UCSD-AML1 (cell line): ENCODE measurements around the gene GAS7.
"Not testable (repeated sequence)": the region's sequence is repeated elsewhere in the genome, so short reads cannot be mapped to it uniquely, and the experiment has no call there.

Experiments
- DNase-seq: peaks from one replicate; lab custom pipeline; 2025; ENCODE audit not compliant: unreplicated experiment; lab: John Stamatoyannopoulos, UW

The GAS7 gene

GRCh38 chr17:10031127-10031526, 167.3 kb downstream of the GAS7 start:
- no peak for DNase-seq

- no peak for DNase-seq
These were observed 169.3 kb downstream of the GAS7 start for GRCh38 chr17:10029129-10029528.

- no peak for DNase-seq
These were observed 172.2 kb downstream of the GAS7 start for GRCh38 chr17:10025976-10026901.

GRCh38 chr17:10025224-10025623, 173.2 kb downstream of the GAS7 start:
- DNase-seq = no peak

DNA sequence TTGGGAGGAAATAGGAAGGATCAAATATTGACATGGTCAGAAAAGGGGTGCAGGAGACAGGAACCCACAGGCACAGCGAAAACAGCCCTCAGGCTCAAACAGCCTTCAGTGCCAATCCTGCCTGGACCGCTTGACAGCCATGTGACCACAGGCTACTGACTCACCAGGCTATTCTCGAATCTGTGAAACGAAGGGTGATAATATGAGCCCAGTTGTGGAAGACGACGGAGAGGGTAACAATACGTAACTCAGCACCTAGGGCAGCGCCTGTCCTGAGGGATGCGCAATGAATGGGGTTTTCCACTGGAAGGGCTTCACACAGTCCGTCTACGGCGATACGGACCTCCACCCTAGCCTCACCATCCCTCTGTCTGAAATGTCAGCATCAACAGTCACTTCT, 176.0 kb downstream of the GAS7 start:
- no peak for DNase-seq

GRCh38 chr17:10021272-10021984, 177.0 kb downstream of the GAS7 start:
- no peak for DNase-seq

DNA sequence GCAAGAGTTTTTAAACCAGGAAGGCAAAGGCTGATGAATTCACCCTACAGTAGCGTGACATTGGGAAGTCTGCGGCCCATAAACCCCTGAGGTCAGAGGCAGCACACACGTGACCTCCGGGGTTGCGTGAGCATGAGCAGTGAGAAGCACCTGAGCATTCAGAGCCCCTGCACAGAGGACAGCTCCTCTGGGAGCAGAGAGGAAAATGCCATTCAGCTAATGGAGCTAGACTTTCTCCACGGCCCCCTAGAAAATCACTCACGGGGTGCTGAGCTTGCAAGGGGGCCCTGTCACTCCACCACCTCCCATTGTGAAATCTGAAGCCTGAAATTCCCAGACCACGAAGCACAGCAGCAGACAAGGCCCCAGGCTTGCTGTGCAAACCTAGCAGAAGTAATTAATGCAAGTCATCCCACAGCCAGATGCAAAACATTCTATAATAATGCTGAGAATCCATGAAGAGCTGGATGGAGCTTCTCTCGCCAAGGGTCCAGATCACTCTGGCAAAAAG, 178.4 kb downstream of the GAS7 start:
- no peak for DNase-seq

- DNase-seq = peak; percentile 35
These were observed 179.9 kb downstream of the GAS7 start for GRCh38 chr17:10018461-10018891.

- not testable (repeated sequence) for DNase-seq
These were observed 181.3 kb downstream of the GAS7 start for GRCh38 chr17:10016958-10017570.

GRCh38 chr17:10013365-10014112, 184.9 kb downstream of the GAS7 start:
- no peak for DNase-seq

GRCh38 chr17:10010752-10011151, 187.7 kb downstream of the GAS7 start:
- DNase-seq = no peak

GRCh38 chr17:10003705-10004104, 194.7 kb downstream of the GAS7 start:
- no peak for DNase-seq

GRCh38 chr17:10002567-10003360, 195.6 kb downstream of the GAS7 start:
- DNase-seq = not testable (repeated sequence)

- no peak for DNase-seq
These were observed 197.0 kb downstream of the GAS7 start for GRCh38 chr17:10001306-10001873.

DNA sequence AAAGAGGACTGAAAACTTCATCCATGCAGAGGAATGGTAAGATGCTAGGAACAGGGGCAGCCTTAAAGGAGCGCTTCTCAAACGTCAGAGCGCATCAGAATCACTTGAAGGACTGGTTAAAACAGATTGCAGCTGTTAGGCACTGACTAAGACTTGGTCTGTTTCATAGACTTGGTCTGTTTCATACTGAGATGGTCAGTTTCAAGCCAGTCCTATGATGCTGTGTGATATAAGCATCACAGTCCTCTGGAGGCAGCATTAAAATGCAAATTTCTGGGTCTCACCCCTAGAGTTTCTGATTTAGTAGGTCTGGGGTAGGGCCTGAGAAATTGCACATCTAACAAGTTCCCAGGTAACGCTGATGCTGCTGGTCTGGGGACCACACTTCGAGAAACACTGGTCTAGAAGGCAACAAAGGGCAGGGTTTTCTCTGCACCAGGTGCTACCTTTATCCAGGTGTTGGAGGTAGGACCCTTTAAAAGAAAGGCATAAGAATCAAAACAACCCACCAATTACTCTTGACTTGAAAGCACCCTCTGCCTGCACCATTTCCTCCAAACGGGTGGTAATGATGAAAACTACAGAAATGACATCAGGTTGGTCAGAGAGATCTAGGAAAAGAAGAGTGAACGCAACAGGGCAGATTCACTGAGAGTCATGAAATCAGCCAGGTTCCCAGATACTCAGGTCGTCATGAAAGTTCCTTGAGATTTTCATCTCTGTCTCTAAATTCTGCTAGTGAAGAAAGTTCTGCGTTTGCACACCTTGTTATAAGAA, 198.3 kb downstream of the GAS7 start:
- DNase-seq = no peak

GRCh38 chr17:9998060-9998459, 200.3 kb downstream of the GAS7 start:
- no peak for DNase-seq

DNA sequence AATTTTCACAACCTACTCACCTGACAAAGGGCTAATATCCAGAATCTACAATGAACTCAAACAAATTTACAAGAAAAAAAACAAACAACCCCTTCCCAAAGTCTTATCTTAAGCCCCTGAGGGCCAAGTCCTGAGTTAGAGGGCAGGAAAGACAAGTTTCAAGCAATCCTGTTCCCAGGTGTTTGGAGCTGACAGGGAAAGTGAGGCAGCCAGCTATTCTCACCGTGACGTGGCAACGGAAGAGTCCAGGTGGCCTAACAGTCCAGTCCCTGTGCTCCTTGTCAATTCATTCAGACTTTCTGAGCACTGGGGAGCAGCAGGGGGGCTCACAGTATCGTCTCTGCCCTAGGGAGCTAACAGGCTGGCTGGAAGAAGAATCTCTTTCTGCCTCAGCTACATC, 203.6 kb downstream of the GAS7 start:
- no peak for DNase-seq

GRCh38 chr17:9991796-9992195, 206.6 kb downstream of the GAS7 start:
- DNase-seq = no peak

DNA sequence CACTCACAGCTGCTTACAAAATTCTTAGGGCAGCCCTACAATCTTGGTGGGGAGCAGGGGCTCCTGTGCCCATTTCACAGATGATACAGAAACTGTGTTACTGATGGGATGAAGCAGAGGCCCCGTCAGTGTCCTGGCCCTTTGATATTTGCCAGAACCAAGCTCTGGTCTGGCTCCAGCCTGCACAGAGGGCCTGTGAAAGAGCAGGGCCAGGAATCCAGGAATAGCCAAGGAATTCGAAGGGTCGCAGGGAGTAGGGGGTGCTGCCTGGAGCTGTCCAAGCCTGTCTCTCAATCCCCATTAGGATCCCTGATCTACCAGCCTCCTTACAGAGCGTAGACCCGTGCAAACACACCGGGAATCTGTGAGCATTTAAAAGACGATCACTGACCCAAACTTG, 207.1 kb downstream of the GAS7 start:
- DNase-seq = no peak
